Forelimb muscle (tissue), 1 donor: ENCODE data around the gene HTRA3. TPM values are rescaled to one million over a fixed set of nuclear protein-coding genes. Genes with fewer than 3 reads are reported as not detected.

Experiments used
- DNase-seq: peaks from one replicate; pipeline ENCODE4 v3.0.0-alpha.2; 2013; ENCODE audit warnings: low read depth
- polyA plus RNA-seq: library from polyadenylated mRNA; unstranded; fragments of 120-200 nt; gene quantifications from one replicate; pipeline ENCODE4 v1.2.1, GENCODE V29; 2013; ENCODE audit not compliant: insufficient read length

Gene HTRA3
- 47.5 TPM for polyA plus RNA-seq

- no peak for DNase-seq
Observed at GRCh38 chr4:8269535-8270417, at the start of gene HTRA3. Gene HTRA3, plus strand, starts transcription at chr4:8269754. Its CDS starts 215 bp downstream, at chr4:8269969.

GRCh38 chr4:8220661-8221450, 48.7 kb upstream of the HTRA3 start:
- no peak for DNase-seq

- DNase-seq: no peak
Observed at GRCh38 chr4:8221476-8221875, 48.1 kb upstream of the HTRA3 start.

GRCh38 chr4:8221985-8222384, 47.6 kb upstream of the HTRA3 start:
- DNase-seq: no peak

GRCh38 chr4:8222609-8223388, 46.8 kb upstream of the HTRA3 start:
- no peak for DNase-seq

- DNase-seq: no peak
Observed at GRCh38 chr4:8224267-8224974, 45.1 kb upstream of the HTRA3 start.

GRCh38 chr4:8224975-8225625, 44.5 kb upstream of the HTRA3 start:
- DNase-seq: no peak

- no peak for DNase-seq
Observed at GRCh38 chr4:8225706-8226443, 43.7 kb upstream of the HTRA3 start.

GRCh38 chr4:8227201-8227770, 42.3 kb upstream of the HTRA3 start:
- no peak for DNase-seq

GRCh38 chr4:8227771-8228318, 41.7 kb upstream of the HTRA3 start:
- no peak for DNase-seq

- DNase-seq: no peak
Observed at GRCh38 chr4:8228319-8229250, 41.0 kb upstream of the HTRA3 start.

- DNase-seq: no peak
Observed at GRCh38 chr4:8229331-8229975, 40.1 kb upstream of the HTRA3 start.

GRCh38 chr4:8230033-8230432, 39.5 kb upstream of the HTRA3 start:
- DNase-seq: no peak

- DNase-seq: no peak
Observed at GRCh38 chr4:8230891-8231290, 38.7 kb upstream of the HTRA3 start.

- DNase-seq: no peak
Observed at GRCh38 chr4:8231551-8232049, 38.0 kb upstream of the HTRA3 start.

GRCh38 chr4:8232748-8233147, 36.8 kb upstream of the HTRA3 start:
- no peak for DNase-seq

- no peak for DNase-seq
Observed at GRCh38 chr4:8233672-8234484, 35.7 kb upstream of the HTRA3 start.
